K562 (cell line): ENCODE measurements around the gene RBMS1. TPM values are rescaled to one million over a fixed set of nuclear protein-coding genes. Genes with fewer than 3 reads are reported as not detected.

ENCODE experiments used
- ATAC-seq: fragments of 200-7000 bp; cut with Tn5 transposase; 3 replicates; pipeline ENCODE4 v1.9.1; 2020; ENCODE audit warnings: moderate library complexity
- BruUV-seq: library from RNA; stranded (reverse); fragments of 400-500 nt; replicated peaks from 2 replicates; lab custom pipeline; 2021; lab: Mats Ljungman, UMichigan
- CTCF ChIA-PET: fragments of 300-600 bp; formaldehyde crosslinking; extraction: SDS; loops from one replicate; lab custom pipeline; 2021; ENCODE audit warnings: low intra/inter-chr PET ratio; lab: Yijun Ruan, JAX
- POLR2A ChIA-PET: fragments of 300-600, 350-650 bp; sonication (Branson Sonifier 250); formaldehyde crosslinking; extraction: SDS; loops from one replicate; lab custom pipeline; 2021; ENCODE audit warnings: antibody characterized with exemption, inconsistent platforms; lab: Yijun Ruan, JAX
- DNase-seq, 4 experiments: peaks; one replicate each; pipeline versions ENCODE4 v3.0.0 to v3.0.0-alpha.2; 2011 to 2018; ENCODE audit warnings: low spot score in 3 of 4, mixed read lengths in 3 of 4; ENCODE audit errors: extremely low read depth in 1 of 4
- FAIRE-seq: peaks from 2 replicates; lab custom pipeline; 2011; peaks lifted over from hg19 to GRCh38; lab: Jason Lieb, UNC
- H2AFZ ChIP-seq: 2 replicates; pipeline ENCODE4 v1.6.0; 2011; ENCODE audit warnings: low read depth, low read length, control low read depth, inconsistent platforms
- H3K27ac ChIP-seq: fragments of 200-600 bp; 3 replicates; pipeline ENCODE4 v1.8.0; 2011; ENCODE audit warnings: low read depth, mild to moderate bottlenecking, control low read depth, inconsistent platforms, low read length, moderate library complexity, mixed read lengths; ENCODE audit errors: extremely low read depth
- H3K27me3 ChIP-seq, 2 experiments: fragments of 300-600 bp in 1 of 2; 2 replicates in 1 of 2; 3 replicates in 1 of 2; pipeline versions ENCODE4 v1.6.0 to v1.8.0; 2011; ENCODE audit warnings: inconsistent platforms in 2 of 2, low read length in 2 of 2, mild to moderate bottlenecking in 1 of 2, mixed read lengths in 1 of 2, moderate library complexity in 1 of 2; ENCODE audit not compliant: control insufficient read depth in 2 of 2, insufficient read depth in 2 of 2
- H3K36me3 ChIP-seq: fragments of 300-600 bp; 3 replicates; pipeline ENCODE4 v1.8.0; 2011; ENCODE audit warnings: mild to moderate bottlenecking, low read length, inconsistent platforms; ENCODE audit not compliant: control insufficient read depth, insufficient read depth
- H3K4me1 ChIP-seq, 2 experiments: fragments of 200-600 bp in 1 of 2; replicated peaks in 1 of 2; 2 replicates in 1 of 2; 3 replicates in 1 of 2; pipeline versions ENCODE4 v1.5.1 to v1.8.0; 2011; ENCODE audit warnings: inconsistent platforms in 2 of 2, low read length in 2 of 2, mild to moderate bottlenecking in 1 of 2, mixed read lengths in 1 of 2, moderate library complexity in 1 of 2; ENCODE audit not compliant: control insufficient read depth in 2 of 2, insufficient read depth in 2 of 2
- H3K4me2 ChIP-seq: 2 replicates; pipeline ENCODE4 v1.6.1; 2011; ENCODE audit warnings: low read length, control low read depth, inconsistent platforms, mixed read lengths; ENCODE audit not compliant: insufficient read depth
- H3K4me3 ChIP-seq: fragments of 200-600 bp; sonication (generic), shearing (Covaris generic); 2 replicates; pipeline ENCODE4 v1.5.1; 2016; ENCODE audit warnings: control low read depth, inconsistent platforms
- H3K79me2 ChIP-seq: fragments of 200-600 bp; 3 replicates; pipeline ENCODE4 v1.8.0; 2011; ENCODE audit warnings: low read length, inconsistent platforms; ENCODE audit not compliant: control insufficient read depth, insufficient read depth
- H3K9ac ChIP-seq, 2 experiments: 2 replicates each; pipeline versions ENCODE4 v1.6.0 to v1.6.1; 2011; ENCODE audit warnings: low read depth in 2 of 2, low read length in 2 of 2, control low read depth in 1 of 2, inconsistent platforms in 1 of 2, mild to moderate bottlenecking in 1 of 2, mixed read lengths in 1 of 2; ENCODE audit not compliant: insufficient read depth in 1 of 2
- H3K9me1 ChIP-seq: one replicate; pipeline ENCODE4 v1.6.0; 2011; ENCODE audit warnings: inconsistent platforms, mild to moderate bottlenecking, low read length, moderate library complexity; ENCODE audit not compliant: control insufficient read depth, insufficient read depth
- H3K9me3 ChIP-seq: replicated peaks from 2 replicates; pipeline ENCODE4 v1.5.1; 2011; ENCODE audit warnings: low read depth, low read length, inconsistent platforms; ENCODE audit not compliant: control insufficient read depth, insufficient read depth
- H4K20me1 ChIP-seq: replicated peaks from 2 replicates; pipeline ENCODE4 v1.6.1; 2011; ENCODE audit warnings: low read length, inconsistent platforms, mixed read lengths; ENCODE audit not compliant: control insufficient read depth, insufficient read depth
- MCM5 ChIP-seq: fragments of 450-650 bp; IDR thresholded peaks from 2 replicates; pipeline ENCODE4 v1.6.1; 2016; ENCODE audit warnings: low read depth
- POLR3G ChIP-seq: IDR thresholded peaks from 2 replicates; pipeline ENCODE4 v1.6.1; 2011; ENCODE audit not compliant: insufficient read length, insufficient replicate concordance; ENCODE audit errors: extremely low read depth
- PRMT5 ChIP-seq: sonication (generic); formaldehyde crosslinking; IDR thresholded peaks from 2 replicates; pipeline ENCODE4 v1.5.0; 2020; ENCODE audit warnings: missing genetic modification reagents
- U2AF2 ChIP-seq: fragments of 200-400 bp; formaldehyde crosslinking; optimal IDR thresholded peaks from 2 replicates; pipeline ENCODE3; 2017; ENCODE audit warnings: low read depth, mild to moderate bottlenecking, low read length
- ZNF347 ChIP-seq: fragments of 450-650 bp; formaldehyde crosslinking; IDR thresholded peaks from 2 replicates; pipeline ENCODE4 v1.4.0; 2020; ENCODE audit warnings: low read depth, mild to moderate bottlenecking, moderate library complexity
- WGBS: fragments of 100-300 bp; shearing (Covaris generic); methylation state at CpG from one replicate; pipeline ENCODE4 v1.1.6; 2016; ENCODE audit warnings: low coverage, mixed read lengths; ENCODE audit not compliant: insufficient coverage; ENCODE audit errors: missing lambda C conversion rate; 5-methylcytosine and 5-hydroxymethylcytosine counted together
- in situ Hi-C: fragments of 300-500 bp; cut with MboI; formaldehyde crosslinking; loops from 4 replicates; pipeline ENCODE4 v1.15.0; 2018; ENCODE audit warnings: inconsistent platforms, mixed read lengths
- intact Hi-C: fragments of 100-400 bp; cut with micrococcal nuclease; formaldehyde crosslinking; loops from 2 replicates; pipeline ENCODE4 v1.14.2; 2022
- polyA plus RNA-seq, 8 experiments: library from polyadenylated mRNA; depleted of rRNA in 4 of 8; stranded (reverse) in 5 of 8; unstranded in 3 of 8; fragments of >200 nt; fragmentation: Nextera tagmentation in 2 of 8; fragmentation: Illumina TruSeq in 1 of 8; extraction: Ambion mirVana in 2 of 8; extraction: Trizol in 1 of 8; gene quantifications; 2 replicates each; pipeline versions ENCODE4 v1.2.1 to v1.2.3, GENCODE V29; 2011 to 2014; ENCODE audit warnings: inconsistent platforms in 1 of 8, missing spikeins in 1 of 8
- total RNA-seq, 7 experiments: library from RNA; depleted of rRNA in 6 of 7; stranded (reverse); fragments of >200 nt in 6 of 7; fragmentation: Illumina TruSeq in 2 of 7; extraction: Trizol in 2 of 7; gene quantifications; 2 replicates each; pipeline versions ENCODE4 v1.2.1 to v1.2.3, GENCODE V29; 2011 to 2021; ENCODE audit warnings: low replicate concordance in 1 of 7
- TF ChIP-seq, protein P1 (sequence below): sonication (generic); formaldehyde crosslinking; IDR thresholded peaks from 2 replicates; pipeline ENCODE4 v1.8.0; 2023; ENCODE audit warnings: missing genetic modification reagents, mild to moderate bottlenecking, borderline replicate concordance
- TF ChIP-seq, protein P2 (sequence below): fragments of 250-450 bp; sonication (Bioruptor Pico); IDR thresholded peaks from 2 replicates; pipeline ENCODE4 v1.5.0; 2021; ENCODE audit warnings: mild to moderate bottlenecking, moderate library complexity

Gene RBMS1
- total and polyA plus RNA-seq, 9 of the 15 experiments (the other 6 are each of a cell fraction or from before 2014, with no cell fraction given), result 0.04 to 0.31 (median 0.09) TPM; not detected in 6

GRCh38 chr2:160309585-160309984 is 184.0 kb downstream of the RBMS1 start:
- in situ Hi-C loops, result no loop called here
- ChIA-PET CTCF (no interaction called here), POLR2A (interaction anchor here (0.7 kb wide), 1 partner anchor 11 kb away, joined by 3 read pairs; no protein-coding TSS in a partner anchor)
- ATAC-seq (no peak), DNase-seq (no peak), FAIRE-seq (no peak)
- H3K4me3 ChIP-seq, result no peak overlapping the region
- no peaks in the 10 kb centered on the region for H3K4me1 ChIP-seq
- no peaks in the 10 kb centered on the region for H3K9me1 ChIP-seq
- H2AFZ ChIP-seq, result no peak overlapping the region
- H3K79me2 ChIP-seq, result no peaks in the 10 kb centered on the region
- no peak overlapping the region for H3K9ac ChIP-seq
- no peaks in the 10 kb centered on the region for H3K36me3 ChIP-seq
- no TSS peak for BruUV-seq
- H3K9me3 ChIP-seq, result no peaks in the 10 kb centered on the region
- H3K27me3 ChIP-seq, result no peaks in the 10 kb centered on the region
- no peak overlapping the region for H3K4me2 ChIP-seq
- no peaks in the 10 kb centered on the region for H4K20me1 ChIP-seq
- intact Hi-C loops, result no loop called here
- H3K27ac ChIP-seq, result no peak overlapping the region
- TF ChIP-seq MCM5, result no peak
- TF ChIP-seq ZNF347, result no peak

DNA sequence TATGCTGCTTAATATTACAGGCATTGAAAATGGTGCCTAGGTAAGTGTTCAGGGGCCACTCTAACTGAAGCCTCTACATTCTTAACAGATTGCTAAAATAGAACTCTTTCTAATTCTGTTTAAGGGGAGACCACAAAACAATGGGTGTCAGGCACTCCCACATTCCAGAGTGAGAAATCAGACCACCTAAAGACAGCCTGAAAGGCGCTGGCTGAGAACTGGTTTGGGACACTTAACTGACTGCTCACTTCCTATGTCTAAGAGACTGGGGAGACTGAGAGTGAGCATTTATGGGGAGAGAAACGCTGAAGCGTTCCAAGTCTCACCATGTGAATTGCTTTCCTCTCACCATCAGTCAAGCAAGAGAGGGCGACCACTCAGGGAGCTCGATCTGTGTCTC is 184.7 kb downstream of the RBMS1 start:
- CTCF ChIA-PET, result no interaction called here
- POLR2A ChIA-PET, result interaction anchor here (0.7 kb wide), 1 partner anchor 12 kb away, joined by 3 read pairs; no protein-coding TSS in a partner anchor
- Histone ChIP-seq H3K4me3 (no peak overlapping the region), H3K27me3 (no peaks in the 10 kb centered on the region), H3K4me2 (no peak overlapping the region), H3K36me3 (no peaks in the 10 kb centered on the region), H4K20me1 (no peaks in the 10 kb centered on the region), H3K27ac (no peak overlapping the region), H3K9ac (no peak overlapping the region), H3K4me1 (no peaks in the 10 kb centered on the region), H2AFZ (no peak overlapping the region), H3K79me2 (no peaks in the 10 kb centered on the region), H3K9me3 (no peaks in the 10 kb centered on the region; the same call in 1 of the 2 replicates), H3K9me1 (no peaks in the 10 kb centered on the region)
- 0% methylated on average over 5 of the region's 5 CpGs for WGBS
- FAIRE-seq (no peak), DNase-seq (no peak), ATAC-seq (no peak)
- no TSS peak for BruUV-seq
- intact Hi-C loops, result no loop called here
- in situ Hi-C loops, result no loop called here
- TF ChIP-seq POLR3G (no peak), PRMT5 (CRISPR knock-in tag) (no peak), U2AF2 (no peak)
- TF ChIP-seq, protein P1, sequence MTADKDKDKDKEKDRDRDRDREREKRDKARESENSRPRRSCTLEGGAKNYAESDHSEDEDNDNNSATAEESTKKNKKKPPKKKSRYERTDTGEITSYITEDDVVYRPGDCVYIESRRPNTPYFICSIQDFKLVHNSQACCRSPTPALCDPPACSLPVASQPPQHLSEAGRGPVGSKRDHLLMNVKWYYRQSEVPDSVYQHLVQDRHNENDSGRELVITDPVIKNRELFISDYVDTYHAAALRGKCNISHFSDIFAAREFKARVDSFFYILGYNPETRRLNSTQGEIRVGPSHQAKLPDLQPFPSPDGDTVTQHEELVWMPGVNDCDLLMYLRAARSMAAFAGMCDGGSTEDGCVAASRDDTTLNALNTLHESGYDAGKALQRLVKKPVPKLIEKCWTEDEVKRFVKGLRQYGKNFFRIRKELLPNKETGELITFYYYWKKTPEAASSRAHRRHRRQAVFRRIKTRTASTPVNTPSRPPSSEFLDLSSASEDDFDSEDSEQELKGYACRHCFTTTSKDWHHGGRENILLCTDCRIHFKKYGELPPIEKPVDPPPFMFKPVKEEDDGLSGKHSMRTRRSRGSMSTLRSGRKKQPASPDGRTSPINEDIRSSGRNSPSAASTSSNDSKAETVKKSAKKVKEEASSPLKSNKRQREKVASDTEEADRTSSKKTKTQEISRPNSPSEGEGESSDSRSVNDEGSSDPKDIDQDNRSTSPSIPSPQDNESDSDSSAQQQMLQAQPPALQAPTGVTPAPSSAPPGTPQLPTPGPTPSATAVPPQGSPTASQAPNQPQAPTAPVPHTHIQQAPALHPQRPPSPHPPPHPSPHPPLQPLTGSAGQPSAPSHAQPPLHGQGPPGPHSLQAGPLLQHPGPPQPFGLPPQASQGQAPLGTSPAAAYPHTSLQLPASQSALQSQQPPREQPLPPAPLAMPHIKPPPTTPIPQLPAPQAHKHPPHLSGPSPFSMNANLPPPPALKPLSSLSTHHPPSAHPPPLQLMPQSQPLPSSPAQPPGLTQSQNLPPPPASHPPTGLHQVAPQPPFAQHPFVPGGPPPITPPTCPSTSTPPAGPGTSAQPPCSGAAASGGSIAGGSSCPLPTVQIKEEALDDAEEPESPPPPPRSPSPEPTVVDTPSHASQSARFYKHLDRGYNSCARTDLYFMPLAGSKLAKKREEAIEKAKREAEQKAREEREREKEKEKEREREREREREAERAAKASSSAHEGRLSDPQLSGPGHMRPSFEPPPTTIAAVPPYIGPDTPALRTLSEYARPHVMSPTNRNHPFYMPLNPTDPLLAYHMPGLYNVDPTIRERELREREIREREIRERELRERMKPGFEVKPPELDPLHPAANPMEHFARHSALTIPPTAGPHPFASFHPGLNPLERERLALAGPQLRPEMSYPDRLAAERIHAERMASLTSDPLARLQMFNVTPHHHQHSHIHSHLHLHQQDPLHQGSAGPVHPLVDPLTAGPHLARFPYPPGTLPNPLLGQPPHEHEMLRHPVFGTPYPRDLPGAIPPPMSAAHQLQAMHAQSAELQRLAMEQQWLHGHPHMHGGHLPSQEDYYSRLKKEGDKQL (CRISPR knock-in tag), result no peak
- TF ChIP-seq, protein P2, sequence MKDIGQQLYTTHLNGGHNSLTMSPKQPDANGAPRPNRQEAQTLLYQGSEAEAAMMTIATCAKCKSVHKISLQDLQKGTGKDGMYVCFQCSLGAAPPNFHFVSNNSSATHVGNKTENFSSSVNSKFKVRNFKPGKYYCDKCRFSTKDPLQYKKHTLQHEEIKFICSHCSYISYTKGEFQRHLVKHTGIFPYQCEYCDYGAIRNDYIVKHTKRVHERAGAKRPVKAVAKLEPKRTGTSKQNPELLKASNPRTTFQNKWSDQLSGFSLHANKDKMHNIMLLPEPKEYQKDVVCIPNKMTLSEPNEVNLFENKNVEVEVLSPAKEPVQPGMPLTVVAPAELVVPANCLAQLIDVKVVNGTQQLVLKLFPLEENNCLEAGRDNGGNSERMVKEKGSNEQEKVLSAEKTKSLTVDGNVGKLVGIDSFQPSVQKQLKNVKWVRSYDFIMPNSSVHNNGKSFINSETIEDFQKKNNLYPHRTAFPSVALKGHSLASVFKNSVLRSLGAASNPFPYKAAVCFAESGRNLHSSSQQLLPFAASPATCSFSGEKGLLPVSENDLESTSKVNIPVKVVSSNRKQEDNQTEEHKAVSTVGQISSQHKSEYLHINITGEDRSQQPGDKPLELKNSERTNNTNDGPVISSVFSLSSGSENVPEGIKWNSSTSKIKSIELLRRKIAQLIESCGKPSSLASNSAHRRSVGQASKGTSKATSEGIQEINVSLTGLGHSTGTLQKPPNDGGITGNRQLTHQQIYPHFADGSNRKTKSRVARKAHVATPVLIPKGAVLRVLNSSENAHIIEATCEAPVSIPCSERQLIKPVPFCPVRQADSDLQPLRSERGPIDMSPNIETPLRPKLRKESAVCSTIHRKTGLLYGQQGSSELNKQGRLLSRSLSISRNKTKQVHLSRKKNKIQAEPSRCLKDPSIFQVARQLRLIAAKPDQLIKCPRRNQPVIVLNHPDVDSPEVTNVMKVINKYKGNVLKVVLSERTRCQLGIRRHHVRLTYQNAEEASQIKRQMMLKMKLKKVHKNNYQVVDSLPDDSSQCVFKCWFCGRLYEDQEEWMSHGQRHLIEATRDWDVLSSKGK, result no peak
